NCI-H69 (cell line): ENCODE measurements around the gene MYO9B.
"Not testable (repeated sequence)": the region's sequence is repeated elsewhere in the genome, so short reads cannot be mapped to it uniquely, and the experiment has no call there.

Experiments
- DNase-seq: peaks from one replicate; lab custom pipeline; 2025; lab: John Stamatoyannopoulos, UW

Gene MYO9B

GRCh38 chr19:17145546-17146497 is 70.2 kb downstream of the MYO9B start:
- no peak for DNase-seq

GRCh38 chr19:17148130-17148529 is 72.6 kb downstream of the MYO9B start:
- no peak for DNase-seq

GRCh38 chr19:17149393-17150135 is 74.0 kb downstream of the MYO9B start:
- no peak for DNase-seq

GRCh38 chr19:17153996-17154395 is 78.4 kb downstream of the MYO9B start:
- no peak for DNase-seq

GRCh38 chr19:17155251-17155650 is 79.7 kb downstream of the MYO9B start:
- no peak for DNase-seq

GRCh38 chr19:17156296-17156946 is 80.8 kb downstream of the MYO9B start:
- no peak for DNase-seq

GRCh38 chr19:17156947-17157302 is 81.3 kb downstream of the MYO9B start:
- no peak for DNase-seq

- no peak for DNase-seq
Observed at GRCh38 chr19:17158584-17158983, 83.0 kb downstream of the MYO9B start.

GRCh38 chr19:17159466-17160393 is 84.2 kb downstream of the MYO9B start:
- no peak for DNase-seq

GRCh38 chr19:17160908-17161307 is 85.3 kb downstream of the MYO9B start:
- no peak for DNase-seq

GRCh38 chr19:17162131-17162530 is 86.6 kb downstream of the MYO9B start:
- DNase-seq = not testable (repeated sequence)

- no peak for DNase-seq
Observed at GRCh38 chr19:17162580-17162979, 87.0 kb downstream of the MYO9B start.

GRCh38 chr19:17163652-17164051 is 88.1 kb downstream of the MYO9B start:
- DNase-seq = no peak

GRCh38 chr19:17164639-17165038 is 89.1 kb downstream of the MYO9B start:
- no peak for DNase-seq

GRCh38 chr19:17165715-17166114 is 90.1 kb downstream of the MYO9B start:
- no peak for DNase-seq

- DNase-seq = no peak
Observed at GRCh38 chr19:17170538-17171297, 95.1 kb downstream of the MYO9B start.

GRCh38 chr19:17171874-17172273 is 96.3 kb downstream of the MYO9B start:
- DNase-seq = no peak

- peak; percentile 11 for DNase-seq
Observed at GRCh38 chr19:17172624-17173345, 97.2 kb downstream of the MYO9B start.

- DNase-seq = no peak
Observed at GRCh38 chr19:17178291-17178690, 102.7 kb downstream of the MYO9B start.
